Endodermal cell (in vitro differentiated cells): ENCODE results near the gene CNKSR1. TPM values are rescaled to one million over a fixed set of nuclear protein-coding genes. Genes with fewer than 3 reads are reported as not detected.
A peak's percentile ranks its signal among the peaks of the same experiment; 100 is the strongest.
"Not testable (repeated sequence)": the region's sequence is repeated elsewhere in the genome, so short reads cannot be mapped to it uniquely, and the experiment has no call there.

ENCODE experiments used
- DNase-seq: peaks from one replicate; pipeline ENCODE4 v3.0.0-alpha.2; 2017
- H3K27ac ChIP-seq: 2 replicates; pipeline ENCODE4 v1.5.1; 2013; ENCODE audit warnings: mild to moderate bottlenecking, low read depth, low read length, moderate library complexity
- H3K27me3 ChIP-seq: 2 replicates; pipeline ENCODE4 v1.6.1; 2013; ENCODE audit warnings: mild to moderate bottlenecking, low read length, moderate library complexity; ENCODE audit not compliant: insufficient read depth, control insufficient read depth, poor library complexity, severe bottlenecking
- H3K36me3 ChIP-seq: 2 replicates; pipeline ENCODE4 v1.7.0; 2013; ENCODE audit warnings: mild to moderate bottlenecking, low read length, moderate library complexity; ENCODE audit not compliant: control insufficient read depth, insufficient read depth
- H3K4me1 ChIP-seq: one replicate; pipeline ENCODE4 v1.7.0; 2013; ENCODE audit warnings: low read length; ENCODE audit not compliant: control insufficient read depth, insufficient read depth
- H3K4me3 ChIP-seq: 2 replicates; pipeline ENCODE4 v1.5.1; 2013; ENCODE audit warnings: mild to moderate bottlenecking, low read length, moderate library complexity
- H3K9ac ChIP-seq: 2 replicates; pipeline ENCODE4 v1.6.1; 2013; ENCODE audit warnings: mild to moderate bottlenecking, low read length, moderate library complexity; ENCODE audit not compliant: poor library complexity, severe bottlenecking; ENCODE audit errors: extremely low read depth
- H3K9me3 ChIP-seq: 2 replicates; pipeline ENCODE4 v1.6.1; 2013; ENCODE audit warnings: mild to moderate bottlenecking, low read length, moderate library complexity; ENCODE audit not compliant: control insufficient read depth
- H3K27ac Mint-ChIP-seq: 2 replicates; pipeline ENCODE4 v1.8.0; 2020; ENCODE audit warnings: mixed read lengths
- H3K27me3 Mint-ChIP-seq: 2 replicates; pipeline ENCODE4 v1.8.0; 2021; ENCODE audit warnings: mild to moderate bottlenecking, mixed read lengths; ENCODE audit not compliant: insufficient read depth
- H3K36me3 Mint-ChIP-seq: 2 replicates; pipeline ENCODE4 v1.8.0; 2020; ENCODE audit warnings: low read depth, mixed read lengths
- H3K4me1 Mint-ChIP-seq: 2 replicates; pipeline ENCODE4 v1.8.0; 2020; ENCODE audit warnings: mixed read lengths
- H3K4me3 Mint-ChIP-seq: 2 replicates; pipeline ENCODE4 v1.8.0; 2020; ENCODE audit warnings: mild to moderate bottlenecking, moderate library complexity, mixed read lengths
- H3K9me3 Mint-ChIP-seq: 2 replicates; pipeline ENCODE4 v1.8.0; 2020; ENCODE audit warnings: mild to moderate bottlenecking, mixed read lengths
- CTCF ChIP-seq: fragments of 200-600 bp; sonication (generic); conservative IDR thresholded peaks from 2 replicates; pipeline ENCODE4 v1.5.0; 2021; ENCODE audit warnings: antibody characterized with exemption, mild to moderate bottlenecking
- WGBS, 2 experiments: methylation state at CpG; one replicate each; pipeline versions ENCODE4 v1.1.5 to v1.1.7; 2013; ENCODE audit warnings: missing lambda C conversion rate in 2 of 2, mixed read lengths in 1 of 2; ENCODE audit not compliant: insufficient coverage in 1 of 2, insufficient read length in 1 of 2; 5-methylcytosine and 5-hydroxymethylcytosine counted together
- total RNA-seq, 2 donors: library from RNA; stranded (reverse); fragmentation: NEBNext Ultra II Directional in 1 of 2; extraction: Animal tissue kit (Norgen Biotek cat#: 25700) in 1 of 2; gene quantifications; 2 replicates in 1 of 2; 3 replicates in 1 of 2; pipeline ENCODE4 v1.2.1, GENCODE V29; 2021

Gene CNKSR1
- total RNA-seq, 2 donors from 2014 or later: 35.8 to 44.1 TPM

- H3K27me3 Mint-ChIP-seq: peaks cover 37% of the 10 kb centered on the region
These were observed 47.3 kb downstream of the CNKSR1 start for GRCh38 chr1:26224606-26225005.

GRCh38 chr1:26225033-26225831, 47.9 kb downstream of the CNKSR1 start:
- Mint-ChIP-seq H3K27me3 (peaks cover 37% of the 10 kb centered on the region), H3K4me1 (peaks cover 8% of the 10 kb centered on the region), H3K27ac (peak overlapping the region; percentile 28), H3K36me3 (no peaks in the 10 kb centered on the region), H3K9me3 (no peaks in the 10 kb centered on the region), H3K4me3 (peak overlapping the region; percentile 62)
- Histone ChIP-seq H3K27me3 (peaks cover 32% of the 10 kb centered on the region), H3K27ac (no peak overlapping the region), H3K4me1 (no peaks in the 10 kb centered on the region), H3K4me3 (peak overlapping the region; percentile 82), H3K36me3 (no peaks in the 10 kb centered on the region), H3K9ac (no peak overlapping the region), H3K9me3 (no peaks in the 10 kb centered on the region)
- no peak for TF ChIP-seq CTCF
- DNase-seq: peak; percentile 98
- WGBS, 2 experiments: 20 to 35% methylated on average over 31 to 50 of the region's 50 CpGs

More at GRCh38 chr1:26224606-26225005, 47.3 kb downstream of the CNKSR1 start:
- Histone ChIP-seq H3K36me3 (no peaks in the 10 kb centered on the region), H3K9ac (no peak overlapping the region), H3K27ac (no peak overlapping the region), H3K4me1 (no peaks in the 10 kb centered on the region), H3K4me3 (no peak overlapping the region), H3K27me3 (peaks cover 32% of the 10 kb centered on the region), H3K9me3 (no peaks in the 10 kb centered on the region)
- H3K4me1 Mint-ChIP-seq: peaks cover 8% of the 10 kb centered on the region
- no peak for DNase-seq
- no peak for TF ChIP-seq CTCF
- H3K27ac Mint-ChIP-seq: no peak overlapping the region
- H3K4me3 Mint-ChIP-seq: peak overlapping the region; percentile 62
- WGBS, 2 experiments: 88 to 100% methylated on average over 4 to 7 of the region's 7 CpGs
- H3K9me3 Mint-ChIP-seq: no peaks in the 10 kb centered on the region
- no peaks in the 10 kb centered on the region for H3K36me3 Mint-ChIP-seq

DNA sequence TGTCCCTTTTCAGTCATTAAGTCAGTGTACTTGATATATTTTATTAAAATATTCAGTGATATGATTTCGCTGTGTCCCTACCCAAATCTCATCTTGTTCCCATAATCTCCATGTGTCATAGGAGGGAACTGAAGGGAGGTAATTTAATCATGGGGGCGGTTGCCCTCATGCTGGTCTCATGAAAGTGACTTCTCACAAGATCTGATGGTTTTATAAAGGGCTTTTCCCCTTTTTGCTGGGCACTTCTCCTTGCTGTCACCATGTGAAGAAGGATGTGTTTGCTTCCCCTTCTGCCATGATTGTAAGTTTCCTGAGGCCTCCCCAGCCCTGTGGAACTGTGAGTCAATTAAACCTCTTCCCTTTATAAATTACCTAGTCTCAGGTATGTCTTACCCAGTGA, 53.4 kb downstream of the CNKSR1 start:
- not testable (repeated sequence) for H3K27ac Mint-ChIP-seq, H3K9me3 Mint-ChIP-seq, H3K4me3 ChIP-seq, H3K36me3 ChIP-seq, DNase-seq, H3K4me3 Mint-ChIP-seq, H3K4me1 ChIP-seq, H3K27ac ChIP-seq, H3K9me3 ChIP-seq, H3K27me3 ChIP-seq, H3K9ac ChIP-seq, H3K36me3 Mint-ChIP-seq, H3K4me1 Mint-ChIP-seq
- WGBS, 2 experiments: 92% methylated on average over 1 of the region's 2 CpGs; no CpG with 5 or more reads in 1 of the 2 experiments
- H3K27me3 Mint-ChIP-seq: peaks cover 15% of the 10 kb centered on the region
